OCI-LY1 (cell line): ENCODE results near the gene TRUB2.
"Not testable (repeated sequence)": the region's sequence is repeated elsewhere in the genome, so short reads cannot be mapped to it uniquely, and the experiment has no call there.

ENCODE experiments used
- EZH2 ChIP-seq: fragments of 200-600 bp; sonication (generic), shearing (Covaris generic); IDR thresholded peaks from 2 replicates; pipeline ENCODE4 v1.8.0; 2017; ENCODE audit warnings: borderline replicate concordance, mixed run types, mild to moderate bottlenecking, antibody characterized with exemption, low read length, moderate library complexity, mixed read lengths
- TF ChIP-seq, protein P1 (sequence below): fragments of 200-600 bp; sonication (generic), shearing (Covaris generic); IDR thresholded peaks from 2 replicates; pipeline ENCODE4 v1.5.1; 2017; ENCODE audit warnings: mild to moderate bottlenecking, antibody characterized with exemption, low read length, moderate library complexity, mixed read lengths

- not testable (repeated sequence) for TF ChIP-seq EZH2
- TF ChIP-seq, protein P1, sequence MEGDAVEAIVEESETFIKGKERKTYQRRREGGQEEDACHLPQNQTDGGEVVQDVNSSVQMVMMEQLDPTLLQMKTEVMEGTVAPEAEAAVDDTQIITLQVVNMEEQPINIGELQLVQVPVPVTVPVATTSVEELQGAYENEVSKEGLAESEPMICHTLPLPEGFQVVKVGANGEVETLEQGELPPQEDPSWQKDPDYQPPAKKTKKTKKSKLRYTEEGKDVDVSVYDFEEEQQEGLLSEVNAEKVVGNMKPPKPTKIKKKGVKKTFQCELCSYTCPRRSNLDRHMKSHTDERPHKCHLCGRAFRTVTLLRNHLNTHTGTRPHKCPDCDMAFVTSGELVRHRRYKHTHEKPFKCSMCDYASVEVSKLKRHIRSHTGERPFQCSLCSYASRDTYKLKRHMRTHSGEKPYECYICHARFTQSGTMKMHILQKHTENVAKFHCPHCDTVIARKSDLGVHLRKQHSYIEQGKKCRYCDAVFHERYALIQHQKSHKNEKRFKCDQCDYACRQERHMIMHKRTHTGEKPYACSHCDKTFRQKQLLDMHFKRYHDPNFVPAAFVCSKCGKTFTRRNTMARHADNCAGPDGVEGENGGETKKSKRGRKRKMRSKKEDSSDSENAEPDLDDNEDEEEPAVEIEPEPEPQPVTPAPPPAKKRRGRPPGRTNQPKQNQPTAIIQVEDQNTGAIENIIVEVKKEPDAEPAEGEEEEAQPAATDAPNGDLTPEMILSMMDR: not testable (repeated sequence)
These were observed 42.9 kb downstream of the TRUB2 start for GRCh38 chr9:128279088-128280073.
